Measurements from ENCODE around the gene ZGLP1. TPM values are rescaled to one million over a fixed set of nuclear protein-coding genes. Genes with fewer than 3 reads are reported as not detected.
"Not testable (repeated sequence)": the region's sequence is repeated elsewhere in the genome, so short reads cannot be mapped to it uniquely, and the experiment has no call there.

ZGLP1 gene
- 1 to 10 TPM; 5.9 TPM for total RNA-seq

DNA sequence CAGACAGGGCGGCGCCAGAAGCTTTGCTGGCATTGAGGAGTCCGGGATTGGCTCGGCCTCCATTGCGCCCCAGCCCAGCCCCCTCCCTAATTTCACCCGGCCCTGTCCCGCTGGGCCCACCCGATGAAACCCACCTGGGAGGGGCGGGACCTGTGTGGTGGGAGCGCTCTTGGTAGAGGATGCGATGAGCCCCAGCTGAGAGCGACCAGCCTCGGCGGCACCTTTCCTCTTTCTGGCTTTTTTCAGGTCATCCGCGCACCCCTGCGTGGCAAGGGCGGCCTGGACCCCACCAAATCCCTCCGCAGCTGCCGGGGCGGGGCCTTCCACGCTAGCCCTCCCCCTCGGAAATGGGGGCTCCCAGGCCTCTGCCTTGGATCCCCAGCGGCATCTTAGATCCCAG lies at the start of gene ZGLP1:
TSS of gene ZGLP1 (minus strand) at position 393 of the 400 bp plus-strand sequence.
- no peak within 1 kb of the TSS for H3K27ac Mint-ChIP-seq
- H3K4me3 Mint-ChIP-seq = no peak within 1 kb of the TSS

DNA sequence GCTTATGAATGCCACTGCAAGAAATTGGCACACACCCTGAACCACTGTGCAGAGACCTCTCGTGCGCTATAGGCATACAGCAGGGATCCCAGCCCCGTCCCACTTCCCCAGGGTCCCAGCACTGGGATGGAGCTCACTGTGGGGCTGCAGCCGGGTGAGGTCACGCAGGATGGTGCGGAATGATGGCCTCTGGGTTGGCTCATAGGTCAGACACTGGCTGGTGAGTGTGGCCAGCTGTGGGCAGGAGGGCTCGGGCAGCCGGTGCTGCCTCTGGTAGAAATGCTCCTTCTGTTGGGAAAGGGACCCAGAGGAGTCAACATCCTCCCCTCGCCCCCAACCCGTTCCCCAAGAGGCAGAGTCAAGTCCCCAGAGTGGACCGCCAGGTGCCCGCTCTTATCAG lies 46.8 kb upstream of the ZGLP1 start:
- no peaks in the 10 kb centered on the region for H3K4me1 Mint-ChIP-seq (ENCODE audit: low read depth)
- peaks cover 6 to 24% of the 10 kb centered on the region in 2 donors for H3K36me3 Mint-ChIP-seq (ENCODE audit: insufficient read depth in 2 of 2)

More for the DNA sequence above, at the start of gene ZGLP1:
- H3K9me3 Mint-ChIP-seq = no peaks in the 10 kb centered on the region
- no peaks in the 10 kb centered on the region for H3K27me3 Mint-ChIP-seq (ENCODE audit: low read depth)
- DNase-seq (no peak), ATAC-seq (replicated peaks in 1 of 2) (no peak)
- H3K36me3 Mint-ChIP-seq (ENCODE audit: insufficient read depth in 2 of 2) = peaks cover 0 to 2% of the 10 kb centered on the region in 2 donors
- H3K4me1 Mint-ChIP-seq (ENCODE audit: low read depth) = peaks cover 7% of the 10 kb centered on the region

DNA sequence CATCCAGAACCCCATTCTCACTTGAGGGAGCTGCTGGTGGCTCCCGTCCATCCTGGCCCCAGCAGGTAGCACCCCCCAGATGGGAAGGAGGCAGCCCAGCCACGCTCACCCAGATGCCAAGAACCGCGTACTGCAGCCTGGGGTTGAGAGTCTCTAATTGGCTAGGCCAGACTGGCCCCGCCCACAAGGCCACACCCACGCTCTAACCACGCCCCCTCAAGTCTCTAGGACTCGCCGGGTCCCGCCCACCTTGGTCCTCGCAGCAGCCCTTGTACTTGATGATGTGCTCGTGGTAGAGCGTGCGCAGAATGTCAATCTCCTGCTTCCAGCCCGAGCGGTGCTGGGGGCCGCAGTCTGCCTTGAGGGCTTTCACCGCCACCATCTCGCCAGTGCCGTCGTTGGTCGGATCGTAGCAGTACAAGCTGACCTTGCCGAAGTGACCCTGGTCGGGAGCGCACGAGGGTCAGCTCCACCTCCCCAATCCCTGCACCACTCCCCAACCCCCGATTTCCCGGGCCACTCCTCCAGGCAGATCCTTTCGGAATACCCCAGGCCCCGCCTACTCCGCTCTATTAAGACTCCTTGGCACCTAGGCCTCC lies 44.3 kb upstream of the ZGLP1 start:
- Mint-ChIP-seq H3K4me1 (ENCODE audit: low read depth) (no peaks in the 10 kb centered on the region), H3K9me3 (no peaks in the 10 kb centered on the region), H3K4me3 (no peak overlapping the region), H3K27ac (no peak overlapping the region), H3K36me3 (ENCODE audit: insufficient read depth in 2 of 2) (peaks cover 4 to 27% of the 10 kb centered on the region in 2 donors), H3K27me3 (ENCODE audit: low read depth) (no peaks in the 10 kb centered on the region)
- ATAC-seq (replicated peaks in 1 of 2) = peak; percentile 18 to 38
- DNase-seq = peak; percentile 42 to 58

More for the DNA sequence above, 46.8 kb upstream of the ZGLP1 start:
- Mint-ChIP-seq H3K9me3 (no peaks in the 10 kb centered on the region), H3K4me3 (no peak overlapping the region), H3K27ac (no peak overlapping the region), H3K27me3 (ENCODE audit: low read depth) (no peaks in the 10 kb centered on the region)
- DNase-seq (no peak), ATAC-seq (replicated peaks in 1 of 2) (no peak)

DNA sequence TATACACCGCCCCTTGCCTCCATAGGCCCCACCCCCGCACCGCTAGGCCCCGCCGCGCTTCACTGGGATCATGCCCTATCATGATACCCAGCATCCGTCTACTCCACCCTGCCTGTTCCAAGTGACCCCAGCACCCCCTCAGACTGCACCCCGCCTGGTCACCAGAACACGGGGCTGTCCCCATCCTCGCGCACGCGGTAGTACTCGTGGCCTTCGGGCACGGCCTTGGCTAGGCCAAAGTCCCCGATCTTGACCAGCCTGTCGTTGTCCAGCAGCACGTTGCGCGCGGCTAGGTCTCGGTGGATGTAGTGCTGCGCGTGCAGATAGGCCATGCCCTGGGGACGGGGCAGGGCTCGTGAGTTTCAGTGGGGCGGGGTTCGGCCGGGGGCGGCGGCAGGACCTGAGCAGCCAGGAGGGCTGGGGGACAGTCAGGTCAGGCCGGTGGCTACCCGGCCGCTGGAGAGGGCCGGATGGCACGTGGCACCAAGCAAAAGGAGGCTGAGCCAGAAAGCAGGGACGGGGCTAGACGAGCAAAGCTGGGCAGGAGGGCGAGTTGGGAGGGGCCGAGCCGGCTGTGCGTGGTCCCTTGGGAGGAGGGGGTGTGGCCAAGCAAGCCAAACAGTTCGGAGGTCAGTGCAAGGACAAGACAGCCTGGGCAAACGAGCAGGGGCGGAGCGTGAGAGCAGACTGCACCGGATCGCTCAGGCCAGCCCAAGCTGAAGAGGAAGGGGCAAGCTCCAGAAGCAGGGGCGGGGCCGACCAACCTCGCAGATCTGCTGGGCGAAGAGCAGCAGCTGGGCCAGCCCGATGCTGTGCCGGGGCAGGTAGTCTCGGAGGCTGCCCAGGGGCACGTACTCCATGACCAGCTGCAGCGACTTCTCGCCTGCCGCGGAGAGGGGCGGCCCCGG lies 43.4 kb upstream of the ZGLP1 start:
- no peak for DNase-seq
- ATAC-seq (replicated peaks in 1 of 2) = no peak
- Mint-ChIP-seq H3K4me3 (no peak overlapping the region), H3K36me3 (ENCODE audit: insufficient read depth in 2 of 2) (peaks cover 4 to 29% of the 10 kb centered on the region in 2 donors), H3K9me3 (no peaks in the 10 kb centered on the region), H3K4me1 (ENCODE audit: low read depth) (no peaks in the 10 kb centered on the region), H3K27ac (no peak overlapping the region), H3K27me3 (ENCODE audit: low read depth) (no peaks in the 10 kb centered on the region)

DNA sequence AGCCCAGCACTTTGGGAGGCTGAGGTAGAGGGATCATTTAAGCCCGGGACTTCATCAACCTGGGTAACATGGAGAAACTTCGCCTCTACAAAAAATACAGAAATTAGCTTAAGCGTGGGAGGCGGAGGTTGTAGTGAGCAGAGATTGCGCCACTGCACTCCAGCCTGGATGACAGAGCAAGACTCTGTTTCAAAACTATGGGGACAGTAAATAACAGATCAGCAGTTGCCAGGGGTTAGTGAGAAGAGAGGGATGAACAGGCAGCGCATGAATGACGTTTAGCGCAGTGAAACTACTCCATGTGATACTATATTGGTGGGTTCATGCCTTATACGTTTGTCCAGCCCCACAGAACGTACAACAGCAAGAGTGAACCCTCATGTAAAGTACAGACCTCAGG lies 36.9 kb upstream of the ZGLP1 start:
- Mint-ChIP-seq H3K27ac (no peak overlapping the region), H3K4me3 (no peak overlapping the region), H3K27me3 (ENCODE audit: low read depth) (no peaks in the 10 kb centered on the region), H3K9me3 (no peaks in the 10 kb centered on the region), H3K36me3 (ENCODE audit: insufficient read depth in 2 of 2) (peaks cover 0 to 11% of the 10 kb centered on the region in 2 donors), H3K4me1 (ENCODE audit: low read depth) (no peaks in the 10 kb centered on the region)
- DNase-seq (no peak), ATAC-seq (replicated peaks in 1 of 2) (no peak)

DNA sequence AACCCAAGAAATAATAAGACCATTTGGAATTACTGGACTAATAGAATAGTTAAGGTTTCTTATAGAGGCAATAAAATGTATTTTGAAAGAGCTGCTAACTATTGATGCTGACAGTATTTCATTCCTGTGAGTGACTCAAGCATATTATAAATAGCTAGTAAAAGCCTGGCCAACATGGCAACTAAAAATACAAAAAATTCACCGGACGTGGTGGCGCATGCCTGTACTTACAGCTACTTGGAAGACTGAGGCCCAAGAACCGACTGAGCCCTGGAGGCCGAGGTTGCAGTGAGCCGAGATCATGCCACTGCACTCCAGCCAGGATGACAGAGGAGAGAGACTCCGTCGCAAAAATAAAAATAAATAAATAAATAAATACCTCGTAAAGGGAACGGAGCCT lies 35.2 kb upstream of the ZGLP1 start:
- H3K36me3 Mint-ChIP-seq (ENCODE audit: insufficient read depth in 2 of 2) = peaks cover 0 to 2% of the 10 kb centered on the region in 2 donors
- DNase-seq (no peak), ATAC-seq (replicated peaks in 1 of 2) (no peak)
- no peaks in the 10 kb centered on the region for H3K9me3 Mint-ChIP-seq
- H3K27ac Mint-ChIP-seq = no peak overlapping the region
- peaks cover 12% of the 10 kb centered on the region for H3K4me1 Mint-ChIP-seq (ENCODE audit: low read depth)
- H3K27me3 Mint-ChIP-seq (ENCODE audit: low read depth) = no peaks in the 10 kb centered on the region
- no peak overlapping the region for H3K4me3 Mint-ChIP-seq

DNA sequence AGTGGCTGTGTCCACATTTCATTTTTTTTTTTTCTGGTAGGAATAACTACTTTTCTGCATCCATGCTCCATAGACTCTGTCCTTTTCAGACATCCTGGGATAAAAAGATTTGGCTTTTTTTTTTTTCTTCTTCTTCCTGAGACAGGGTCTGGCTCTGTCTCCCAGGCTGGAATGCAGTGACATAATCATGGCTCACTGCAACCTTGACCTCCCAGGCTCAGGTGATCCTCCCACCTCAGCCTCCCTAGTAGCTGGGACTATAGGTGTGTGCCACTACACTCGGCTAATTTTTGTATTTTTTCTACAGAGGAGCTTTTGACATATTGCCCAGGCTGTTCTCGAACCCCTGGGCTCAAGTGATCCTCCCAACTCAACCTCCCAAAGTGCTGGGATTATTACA lies 33.9 kb upstream of the ZGLP1 start:
- no peak for ATAC-seq (replicated peaks in 1 of 2)
- no peak overlapping the region for H3K4me3 Mint-ChIP-seq

DNA sequence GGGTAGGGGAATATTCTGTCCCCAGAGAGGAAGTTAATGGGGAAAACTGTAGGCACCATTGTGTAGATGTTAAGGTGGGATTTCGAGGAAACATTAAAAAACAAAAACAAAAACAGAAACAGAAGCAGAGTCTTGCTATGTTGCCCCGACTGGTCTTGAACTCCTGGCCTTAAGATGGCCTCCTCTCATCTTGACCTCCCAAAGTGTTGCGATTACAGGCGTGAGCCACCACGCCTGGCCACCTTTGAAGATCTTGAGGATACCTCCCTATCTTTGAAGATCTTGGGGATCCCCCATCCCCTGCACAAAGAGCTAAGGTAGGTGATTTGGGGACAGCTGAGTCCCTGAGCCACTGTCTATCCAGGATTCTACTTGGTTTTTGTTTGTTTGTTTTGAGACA lies 30.4 kb upstream of the ZGLP1 start:
- Mint-ChIP-seq H3K36me3 (ENCODE audit: insufficient read depth in 2 of 2) (peaks cover 0 to 2% of the 10 kb centered on the region in 2 donors), H3K27me3 (ENCODE audit: low read depth) (no peaks in the 10 kb centered on the region), H3K4me3 (peak overlapping the region; percentile 90 to 93), H3K27ac (peak overlapping the region; percentile 85), H3K4me1 (ENCODE audit: low read depth) (peaks cover 41% of the 10 kb centered on the region), H3K9me3 (no peaks in the 10 kb centered on the region)
- DNase-seq (no peak), ATAC-seq (replicated peaks in 1 of 2) (no peak)

More for the DNA sequence above, 33.9 kb upstream of the ZGLP1 start:
- peaks cover 25% of the 10 kb centered on the region for H3K4me1 Mint-ChIP-seq (ENCODE audit: low read depth)
- H3K27me3 Mint-ChIP-seq (ENCODE audit: low read depth) = no peaks in the 10 kb centered on the region
- no peak overlapping the region for H3K27ac Mint-ChIP-seq
- DNase-seq = no peak
- H3K36me3 Mint-ChIP-seq (ENCODE audit: insufficient read depth in 2 of 2) = peaks cover 1 to 2% of the 10 kb centered on the region in 2 donors
- H3K9me3 Mint-ChIP-seq = no peaks in the 10 kb centered on the region

DNA sequence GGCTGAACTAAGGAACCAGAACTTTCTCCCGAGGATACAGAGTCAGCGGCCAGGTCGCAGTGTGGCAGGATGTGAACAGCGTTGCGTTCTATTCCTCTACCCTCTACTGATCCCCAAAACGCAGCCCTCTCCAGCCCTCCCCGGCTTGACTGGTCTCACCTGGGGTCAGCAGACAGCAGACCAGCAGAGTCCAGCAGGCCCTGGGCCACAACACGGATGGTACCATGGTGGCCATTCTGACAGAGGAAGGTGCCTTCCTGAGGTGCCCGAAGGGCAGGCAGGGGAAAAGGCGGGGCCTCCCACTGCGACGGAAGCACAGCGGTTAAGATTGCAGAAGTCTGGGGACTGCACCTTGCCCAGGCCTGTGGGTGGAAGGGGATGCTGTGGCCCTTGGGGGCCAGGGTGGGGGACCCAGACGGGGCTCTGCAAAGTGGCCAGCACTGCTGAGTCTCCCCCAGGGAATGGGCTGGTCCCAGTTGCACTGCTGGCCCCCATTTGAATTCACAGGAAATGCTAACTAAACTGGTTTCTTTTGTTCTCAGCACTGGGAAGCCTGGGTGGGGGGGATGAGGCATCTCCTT lies 29.9 kb upstream of the ZGLP1 start, which contains the start of gene ICAM3:
TSS of gene ICAM3 (minus strand) at position 245 of the 581 bp plus-strand sequence. CDS start at position 235, 10 bp downstream.
- Mint-ChIP-seq H3K4me3 (peak within 1 kb of the TSS; percentile 90 to 93), H3K4me1 (ENCODE audit: low read depth) (peaks cover 46% of the 10 kb centered on the region), H3K27me3 (ENCODE audit: low read depth) (no peaks in the 10 kb centered on the region), H3K27ac (peak within 1 kb of the TSS; percentile 86), H3K9me3 (no peaks in the 10 kb centered on the region), H3K36me3 (ENCODE audit: insufficient read depth in 2 of 2) (peaks cover 0 to 2% of the 10 kb centered on the region in 2 donors)
- DNase-seq (peak; percentile 79 to 80), ATAC-seq (replicated peaks in 1 of 2) (peak; percentile 94)

DNA sequence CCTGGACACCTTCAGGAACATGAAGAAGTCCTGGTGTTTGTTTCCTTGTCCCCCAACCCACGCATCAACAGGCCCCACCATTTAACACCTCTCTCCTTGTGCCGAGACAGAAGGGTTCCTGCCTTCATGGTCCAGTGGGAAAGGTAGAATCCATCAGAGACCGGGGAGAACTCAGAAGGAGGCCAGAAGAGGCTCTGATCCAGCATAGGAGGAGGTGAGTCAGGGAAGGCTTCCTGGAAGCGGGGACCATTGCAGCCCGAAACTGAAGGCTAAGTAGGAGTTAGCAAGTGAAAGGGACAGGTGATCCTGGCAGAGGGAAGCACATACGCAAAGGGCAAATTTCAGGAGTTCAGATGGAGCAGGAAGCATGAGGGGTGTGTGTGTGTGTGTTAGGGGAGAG lies 29.3 kb upstream of the ZGLP1 start:
- DNase-seq (no peak), ATAC-seq (replicated peaks in 1 of 2) (peak; percentile 8 to 42)
- H3K4me1 Mint-ChIP-seq (ENCODE audit: low read depth) = peaks cover 51% of the 10 kb centered on the region
- peak overlapping the region; percentile 86 for H3K27ac Mint-ChIP-seq
- peaks cover 2 to 3% of the 10 kb centered on the region in 2 donors for H3K36me3 Mint-ChIP-seq (ENCODE audit: insufficient read depth in 2 of 2)
- no peaks in the 10 kb centered on the region for H3K27me3 Mint-ChIP-seq (ENCODE audit: low read depth)
- H3K9me3 Mint-ChIP-seq = no peaks in the 10 kb centered on the region
- peak overlapping the region; percentile 90 to 93 for H3K4me3 Mint-ChIP-seq

DNA sequence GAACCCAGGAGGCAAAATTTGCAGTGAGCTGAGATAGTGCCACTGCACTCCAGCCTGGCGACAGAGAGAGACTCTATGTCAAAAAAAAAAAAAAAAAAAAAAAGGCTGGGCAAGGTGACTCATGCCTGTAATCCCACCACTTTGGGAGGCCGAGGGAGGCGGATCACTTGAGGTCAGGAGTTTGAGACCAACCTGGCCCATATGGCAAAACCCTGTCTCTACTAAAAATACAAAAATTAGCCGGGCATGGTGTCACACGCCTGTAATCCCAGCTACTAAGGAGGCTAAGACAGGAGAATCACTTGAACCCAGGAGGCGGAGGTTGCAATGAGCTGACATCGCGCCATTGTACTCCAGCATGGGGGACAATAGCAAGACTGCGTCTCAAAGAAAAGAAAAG lies 27.1 kb upstream of the ZGLP1 start:
- Mint-ChIP-seq H3K4me3 (peak overlapping the region in 1 of 2 donors; percentile 22), H3K27ac (peak overlapping the region; percentile 12), H3K4me1 (ENCODE audit: low read depth) (peaks cover 69% of the 10 kb centered on the region)
- DNase-seq; H3K36me3 Mint-ChIP-seq (ENCODE audit: insufficient read depth in 2 of 2); H3K9me3 Mint-ChIP-seq; ATAC-seq (replicated peaks in 1 of 2); H3K27me3 Mint-ChIP-seq (ENCODE audit: low read depth): not testable (repeated sequence)

DNA sequence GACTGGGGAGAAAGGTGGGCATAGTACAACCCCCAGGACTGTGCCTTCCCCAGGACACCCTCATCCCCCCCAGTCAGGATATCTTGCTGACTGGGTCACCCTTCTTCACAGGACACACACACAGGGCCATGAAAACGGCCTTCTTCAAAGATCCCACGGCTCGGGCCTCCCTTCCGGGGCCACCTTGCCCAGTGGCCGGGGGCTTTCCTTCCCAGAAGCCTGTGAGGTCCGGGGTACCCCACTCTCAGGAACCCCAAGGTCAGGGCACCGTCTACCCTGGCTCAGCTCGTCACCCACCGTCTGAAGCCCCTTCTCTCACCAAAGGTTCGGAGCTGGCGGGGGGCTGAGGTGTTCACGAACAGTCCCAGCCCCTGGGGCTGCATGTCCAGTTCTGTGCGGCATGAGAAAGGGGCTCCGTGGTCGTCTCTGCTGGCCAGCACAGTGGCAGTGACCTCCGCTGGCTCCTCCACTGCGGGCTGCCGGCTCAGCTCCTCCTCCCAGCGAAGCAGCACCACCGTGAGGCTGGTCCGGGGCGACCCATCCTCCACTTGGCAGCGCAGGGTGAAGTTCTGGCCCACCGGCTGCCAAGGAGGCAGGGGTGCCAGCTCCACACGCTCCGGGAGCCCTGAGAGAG lies 25.9 kb upstream of the ZGLP1 start:
- peaks cover 65% of the 10 kb centered on the region for H3K4me1 Mint-ChIP-seq (ENCODE audit: low read depth)
- no peak for DNase-seq
- no peak for ATAC-seq (replicated peaks in 1 of 2)
- no peak overlapping the region for H3K27ac Mint-ChIP-seq
- peaks cover 6% of the 10 kb centered on the region in 2 donors for H3K36me3 Mint-ChIP-seq (ENCODE audit: insufficient read depth in 2 of 2)
- H3K4me3 Mint-ChIP-seq = peak overlapping the region in 1 of 2 donors; percentile 44
- no peaks in the 10 kb centered on the region for H3K27me3 Mint-ChIP-seq (ENCODE audit: low read depth)
- H3K9me3 Mint-ChIP-seq = no peaks in the 10 kb centered on the region

Measured in activated T-cell treated with anti-CD3 and anti-CD28 coated beads, Interleukin-2, amount 50 U/mL, for 72 hours (primary cell).